NOMO-1 treated with dmso at 0.1 percent for 144 hours (cell line): ENCODE data around the gene MAP7.
"Not testable (repeated sequence)": the region's sequence is repeated elsewhere in the genome, so short reads cannot be mapped to it uniquely, and the experiment has no call there.

ENCODE experiments used
- DNase-seq: peaks from one replicate; lab custom pipeline; 2025; ENCODE audit not compliant: unreplicated experiment; lab: John Stamatoyannopoulos, UW

Gene MAP7

DNA sequence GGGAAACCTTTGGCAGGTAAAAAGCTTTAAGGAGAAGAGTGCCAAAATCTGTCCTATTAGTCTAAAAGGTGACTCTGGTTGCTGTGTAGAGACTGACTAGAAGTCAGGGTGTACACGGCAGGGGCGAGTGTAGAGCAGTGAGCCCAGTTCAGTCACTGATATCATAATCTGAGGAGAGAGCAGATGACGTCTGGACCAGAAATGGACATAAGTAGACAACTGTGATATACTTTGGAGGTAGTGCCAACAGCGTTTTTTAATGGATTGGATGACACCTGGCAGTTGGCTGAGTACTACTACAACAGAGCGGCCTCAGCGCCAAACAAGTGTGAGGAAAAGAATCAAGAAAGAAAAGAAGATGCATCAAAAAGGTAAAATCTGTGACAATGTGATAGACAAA lies 76.0 kb downstream of the MAP7 start:
- DNase-seq = no peak

DNA sequence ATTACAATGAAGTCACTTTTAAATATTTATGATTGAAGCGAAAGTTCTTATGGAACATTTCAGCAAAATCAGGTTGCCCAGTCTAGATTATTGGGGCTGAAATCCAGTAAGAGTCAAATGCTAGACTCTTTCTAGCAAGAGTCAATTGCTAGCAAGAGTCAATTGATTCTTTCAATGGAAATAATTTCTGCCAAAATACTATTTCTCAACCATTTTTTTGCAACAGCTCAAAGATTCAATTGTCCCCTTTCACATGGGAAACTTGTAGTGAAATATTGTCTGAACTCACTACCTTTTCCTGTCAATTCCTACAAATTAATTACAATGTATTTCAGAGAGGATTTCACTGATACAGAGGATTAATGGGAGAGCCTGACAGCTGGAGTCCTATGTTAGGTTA lies 78.3 kb downstream of the MAP7 start:
- DNase-seq = no peak

DNA sequence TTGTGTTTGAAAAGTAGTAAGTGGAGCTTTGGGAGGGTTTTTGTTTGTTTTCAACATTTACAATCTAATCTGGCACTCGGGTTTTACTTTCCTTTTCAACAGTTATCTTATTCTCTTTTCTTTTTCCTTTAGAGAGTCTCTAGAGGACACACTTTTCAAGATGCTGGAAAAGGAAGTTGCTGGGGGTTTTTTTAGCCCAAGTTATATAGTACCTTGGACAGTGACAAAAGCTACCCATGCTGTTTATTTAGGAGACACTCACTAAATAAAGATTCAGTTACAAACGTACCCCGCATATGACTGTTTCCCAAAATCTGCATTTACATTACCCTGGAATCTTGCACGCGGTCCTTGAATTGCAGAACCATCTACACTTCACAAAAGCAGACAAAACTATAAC lies 78.8 kb downstream of the MAP7 start:
- no peak for DNase-seq

DNA sequence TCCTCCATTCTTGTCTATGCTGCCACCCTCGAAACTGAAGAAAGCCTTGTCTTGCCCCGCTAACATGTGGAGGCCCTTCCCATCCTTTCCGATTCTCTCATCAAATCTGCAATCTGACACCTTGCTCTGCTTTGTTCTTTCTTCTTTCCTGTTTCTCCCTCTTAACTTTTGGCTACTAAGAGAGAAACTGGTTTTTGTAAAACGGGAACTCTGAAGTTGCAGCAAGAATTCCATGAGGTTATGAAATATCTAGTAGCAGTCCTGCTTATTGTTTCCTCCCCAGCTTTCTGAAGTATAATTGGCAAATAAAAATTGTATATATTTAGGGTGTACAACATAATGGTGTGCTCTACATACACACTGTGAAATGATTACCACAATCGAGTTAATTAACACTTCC lies 80.2 kb downstream of the MAP7 start:
- DNase-seq = no peak

DNA sequence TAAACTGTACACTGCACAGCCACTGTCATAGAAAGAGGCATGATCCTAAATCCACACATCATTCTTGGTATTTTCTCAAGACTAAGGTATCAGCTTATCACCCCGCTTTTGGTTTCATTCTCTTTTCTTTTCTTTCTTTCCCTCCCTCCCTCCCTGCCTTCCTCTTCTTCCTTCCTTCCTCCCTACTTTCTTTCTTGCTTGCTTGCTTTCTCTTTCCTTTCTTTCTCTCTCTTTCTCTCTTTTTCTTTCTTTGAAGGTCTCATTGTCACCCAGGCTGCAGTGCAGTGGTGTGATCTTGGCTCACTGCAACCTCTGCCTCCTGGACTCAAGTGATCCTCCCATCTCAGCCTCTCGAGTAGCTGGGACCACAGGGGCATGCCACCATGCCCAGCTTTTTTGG lies 81.1 kb downstream of the MAP7 start:
- no peak for DNase-seq

DNA sequence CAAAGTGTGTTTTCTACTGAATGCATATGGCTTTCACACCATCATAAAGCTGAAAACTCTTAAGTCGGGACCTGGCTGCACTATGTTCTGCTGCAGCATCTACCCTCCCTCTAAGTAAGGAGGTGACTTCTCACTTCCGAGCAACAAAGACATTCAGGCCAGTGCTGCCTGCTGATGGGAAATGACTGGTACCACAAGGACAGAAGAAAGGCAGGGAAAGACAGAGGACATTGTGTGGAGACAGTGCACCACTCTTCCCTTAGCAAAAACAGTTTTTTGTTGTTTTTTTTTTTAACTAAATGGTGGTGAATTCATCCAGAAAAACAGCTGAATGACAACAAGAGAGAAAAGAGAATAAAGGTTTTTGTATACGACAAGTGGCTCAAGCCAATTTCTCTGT lies 81.5 kb downstream of the MAP7 start:
- DNase-seq = no peak

DNA sequence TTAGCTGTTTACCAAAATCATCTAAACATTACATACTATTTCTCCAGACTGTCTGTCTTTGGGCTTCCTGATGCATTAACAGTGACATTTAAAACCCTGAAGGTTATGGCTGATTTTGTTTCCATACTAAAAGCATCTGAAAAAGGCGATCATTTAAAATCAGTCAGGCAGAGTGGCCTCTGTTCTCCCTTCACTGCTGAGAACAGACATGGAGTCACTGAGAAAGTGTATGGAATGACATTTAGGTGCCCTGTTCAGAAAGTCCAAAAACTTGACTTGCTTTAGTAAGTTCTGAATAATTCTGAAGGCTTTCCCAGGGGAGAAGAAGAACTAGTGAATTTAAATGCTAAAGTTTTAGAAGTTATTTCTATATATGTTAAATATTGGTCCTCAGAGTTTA lies 83.0 kb downstream of the MAP7 start:
- DNase-seq = no peak

DNA sequence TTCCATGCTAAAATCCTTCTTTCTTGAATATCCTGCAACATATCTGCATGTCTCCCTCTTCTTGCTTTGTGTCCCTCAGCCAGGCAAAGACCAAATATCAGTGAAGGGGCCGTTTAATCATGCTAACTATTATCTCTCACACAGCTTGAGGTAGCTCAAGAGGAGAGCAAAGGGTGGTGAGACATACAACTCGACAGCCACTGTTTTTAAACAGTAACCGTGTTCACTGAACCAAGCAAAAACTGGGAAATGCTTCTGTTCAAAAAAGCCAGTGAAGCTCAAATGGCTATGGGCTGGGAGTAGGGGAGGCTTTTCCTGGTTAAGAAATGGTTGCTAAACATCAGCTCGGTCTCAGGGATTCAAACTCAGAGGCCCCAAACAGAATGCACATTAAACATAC lies 83.4 kb downstream of the MAP7 start:
- DNase-seq = no peak

DNA sequence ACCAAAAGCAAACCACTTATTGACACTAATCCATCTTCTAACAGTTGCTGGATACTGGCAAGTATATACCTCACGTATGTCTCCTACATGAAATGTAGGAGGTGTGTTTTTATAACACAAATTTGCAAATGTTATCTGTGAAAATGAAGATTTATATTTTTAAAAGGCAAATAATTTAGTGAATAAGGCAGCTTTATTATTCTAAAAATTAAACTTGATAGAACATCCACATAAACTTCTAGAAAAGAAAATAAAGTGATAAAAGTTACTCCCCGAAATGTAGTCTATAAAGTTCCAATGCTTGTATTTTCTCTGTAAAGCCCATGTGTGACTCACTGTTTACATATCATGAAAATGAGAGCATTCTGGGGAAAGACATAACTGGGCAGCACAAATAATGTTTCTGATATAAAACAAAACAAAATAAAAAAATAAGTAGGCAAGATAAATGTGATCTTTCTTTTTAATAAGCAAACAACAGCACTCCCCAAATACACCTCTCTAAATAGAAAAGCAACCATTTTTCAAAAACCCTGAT lies 84.4 kb downstream of the MAP7 start:
- no peak for DNase-seq

DNA sequence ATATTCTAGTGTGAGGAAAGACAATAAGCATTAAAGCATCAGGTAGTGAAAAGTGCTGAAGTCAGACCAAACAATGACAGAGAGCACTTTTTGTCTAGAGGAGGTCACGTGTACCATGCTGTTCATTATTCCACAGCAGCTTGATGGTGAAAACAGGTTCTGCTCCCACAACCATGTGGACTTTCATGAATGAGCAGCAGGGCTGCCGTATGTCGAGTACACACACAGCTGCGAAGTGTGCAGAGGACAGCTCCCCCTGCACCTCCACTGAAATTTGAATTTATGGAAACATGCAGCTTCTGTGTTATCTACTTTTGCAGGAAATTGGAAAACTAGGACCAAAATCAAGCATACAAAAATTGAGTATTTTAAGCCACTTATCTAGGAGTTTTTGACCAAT lies 85.3 kb downstream of the MAP7 start:
- no peak for DNase-seq

DNA sequence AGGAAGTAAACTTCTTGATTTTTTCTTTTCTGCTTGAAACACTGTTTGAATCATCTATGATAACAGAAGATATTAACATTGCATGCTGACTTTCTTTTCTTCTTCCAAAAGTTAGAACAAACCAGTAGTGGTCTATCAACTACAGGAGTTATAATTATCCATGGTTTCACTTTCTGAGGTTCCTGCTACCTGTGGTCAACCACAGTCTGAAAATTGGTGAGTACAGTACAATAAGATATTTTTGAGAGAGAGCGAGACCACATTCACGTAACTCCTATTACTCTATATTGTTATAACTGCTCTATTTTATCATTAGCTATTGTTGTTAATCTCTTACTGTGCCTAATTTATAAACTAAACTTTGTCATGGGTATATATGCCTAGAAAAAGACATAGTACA lies 86.1 kb downstream of the MAP7 start:
- DNase-seq = no peak

DNA sequence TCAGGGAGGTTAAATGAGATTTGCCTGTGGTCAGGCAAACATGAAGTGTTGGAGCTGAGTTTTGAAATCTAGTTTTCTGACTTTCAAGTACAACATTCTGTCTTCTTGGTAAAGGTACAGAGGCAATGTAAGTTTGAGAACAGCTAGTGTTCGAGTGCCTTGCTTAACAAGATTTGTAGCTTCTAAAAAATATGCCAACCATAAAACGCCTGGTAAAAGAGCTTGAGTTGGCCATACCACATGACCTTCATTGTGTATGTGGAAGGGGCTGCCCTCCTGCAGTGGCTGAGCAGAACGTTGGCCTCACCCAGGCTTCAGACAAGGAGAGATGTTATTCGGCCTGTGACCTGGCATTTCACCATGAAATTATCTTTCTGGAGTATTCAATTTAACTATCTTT lies 86.5 kb downstream of the MAP7 start:
- DNase-seq = no peak

DNA sequence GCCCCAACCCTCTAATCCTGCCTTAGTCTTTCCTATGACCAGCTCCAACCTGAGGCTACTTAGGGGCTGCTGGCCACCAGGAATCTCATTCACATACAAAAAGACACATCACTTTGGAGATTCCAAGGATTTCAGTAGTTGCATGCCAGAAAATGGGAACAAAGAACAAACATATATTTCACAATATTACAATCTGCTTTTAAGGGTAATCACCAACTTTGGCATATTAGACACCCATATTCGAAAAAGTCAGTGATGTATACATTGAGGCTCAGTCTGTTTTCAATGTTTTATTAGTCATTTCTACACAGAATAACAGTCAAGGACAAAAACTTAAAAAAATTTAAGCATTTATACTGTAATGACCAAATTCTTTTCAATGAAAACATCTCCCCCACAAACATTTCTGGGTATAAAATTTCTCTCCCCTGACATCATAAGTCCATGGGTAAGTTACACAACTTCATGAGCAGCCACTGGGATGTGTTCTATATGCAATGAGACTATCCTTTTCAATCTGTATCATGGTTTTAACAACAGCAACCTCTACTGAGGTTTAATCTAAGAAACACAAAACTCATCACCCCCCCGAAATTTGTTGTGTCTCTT lies 103.5 kb downstream of the MAP7 start:
- no peak for DNase-seq

DNA sequence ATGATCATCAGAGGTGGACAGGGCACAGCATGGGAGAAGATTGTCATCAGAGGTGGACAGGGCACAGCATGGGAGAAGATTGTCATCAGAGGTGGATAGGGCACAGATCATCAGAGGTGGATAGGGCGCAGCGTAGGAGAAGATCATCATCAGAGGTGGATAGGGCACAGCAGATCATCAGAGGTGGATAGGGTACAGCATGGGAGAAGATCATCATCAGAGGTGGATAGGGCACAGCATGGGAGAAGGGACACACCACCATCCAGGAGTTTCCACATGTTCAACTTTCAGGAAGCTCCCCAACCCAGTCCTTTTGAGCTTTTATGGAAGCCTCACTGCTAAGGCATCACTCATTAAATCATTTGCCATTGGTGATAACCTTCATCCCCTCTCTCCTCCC lies 104.1 kb downstream of the MAP7 start:
- no peak for DNase-seq

DNA sequence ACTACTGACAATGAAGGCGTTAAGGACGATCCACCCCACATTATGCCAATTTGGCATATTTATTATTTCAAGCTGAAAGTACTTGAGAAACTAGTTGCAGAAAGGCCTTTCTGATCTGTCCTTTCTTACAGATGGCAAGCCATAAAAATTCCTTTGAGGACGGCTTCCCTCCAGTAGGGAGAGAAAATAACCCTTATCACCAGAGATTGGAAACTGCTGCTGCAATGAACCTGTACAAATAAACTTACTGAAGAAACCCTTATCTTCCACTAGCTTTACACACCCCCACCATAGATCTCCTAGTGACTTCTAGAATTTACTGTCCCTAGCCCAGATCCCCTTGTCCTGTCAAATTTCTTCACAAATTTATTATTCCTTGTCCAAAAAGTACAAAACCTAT lies 105.2 kb downstream of the MAP7 start:
- no peak for DNase-seq

DNA sequence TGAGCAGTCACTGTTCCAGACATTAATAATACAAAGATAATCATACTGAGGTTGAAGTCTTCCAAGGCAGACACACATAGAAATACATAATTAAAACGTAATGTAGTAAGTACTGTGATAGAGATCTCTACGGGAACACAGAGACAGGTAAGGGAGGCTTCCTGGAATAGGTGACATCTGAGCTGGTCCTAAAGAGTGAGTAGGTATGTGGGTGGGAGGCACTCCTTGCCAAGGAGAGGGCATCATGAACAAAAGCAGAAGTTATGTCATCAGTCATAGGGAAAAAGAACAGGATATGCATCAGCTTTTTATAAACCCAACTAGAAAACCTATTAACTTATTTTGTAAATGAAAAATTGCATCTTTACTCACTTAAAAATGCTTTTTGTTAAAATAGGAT lies 110.0 kb downstream of the MAP7 start:
- no peak for DNase-seq

DNA sequence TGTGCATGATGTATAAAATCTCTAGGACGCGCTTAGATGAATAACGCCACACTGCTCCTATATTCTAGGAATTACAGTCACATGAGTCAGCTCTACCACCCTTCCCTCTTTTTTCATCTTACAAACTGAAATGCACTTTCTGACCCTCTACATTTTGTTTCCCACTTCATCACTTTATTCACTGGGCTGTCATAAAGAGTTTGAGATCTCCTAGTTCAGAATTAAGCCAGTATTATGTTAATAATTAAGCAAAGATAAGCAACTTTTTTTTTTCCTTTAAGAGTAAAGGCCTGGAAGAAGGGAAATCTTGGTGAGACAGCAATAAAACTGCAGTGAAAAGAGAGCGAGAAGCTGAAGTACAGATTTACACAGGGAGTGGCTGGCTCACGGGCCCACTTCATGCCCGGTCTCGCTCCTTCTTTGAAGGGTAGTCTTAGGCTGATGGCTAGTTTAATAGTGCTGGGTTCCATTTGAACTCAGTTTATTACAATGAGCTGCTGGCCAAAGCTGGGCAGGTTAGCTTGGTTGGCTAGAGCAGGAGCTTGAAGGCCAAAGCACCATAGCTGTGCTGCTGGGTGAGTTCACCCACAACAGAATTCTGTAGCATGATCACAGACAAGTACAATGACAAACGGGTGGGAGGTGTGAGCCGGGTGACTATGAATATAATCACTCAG lies 110.6 kb downstream of the MAP7 start:
- no peak for DNase-seq

DNA sequence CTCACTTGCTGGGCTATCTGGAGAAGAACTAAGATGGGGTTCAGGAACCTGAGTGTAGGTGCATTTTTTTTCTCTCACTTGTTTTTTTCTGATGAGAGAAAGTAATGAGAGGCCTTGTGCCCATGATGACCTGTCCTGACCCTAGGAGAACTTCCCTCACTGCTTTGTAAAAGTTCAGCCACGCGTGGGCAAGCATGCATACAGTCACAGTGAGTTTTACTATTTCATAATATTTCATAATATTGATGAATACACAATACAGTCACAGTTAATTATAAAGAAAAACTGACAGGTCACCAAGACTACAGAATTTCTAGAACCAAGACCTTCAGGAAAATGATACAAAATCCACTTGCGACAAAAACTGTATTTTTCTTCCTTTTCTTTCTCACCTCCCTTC lies 111.8 kb downstream of the MAP7 start:
- DNase-seq = no peak

DNA sequence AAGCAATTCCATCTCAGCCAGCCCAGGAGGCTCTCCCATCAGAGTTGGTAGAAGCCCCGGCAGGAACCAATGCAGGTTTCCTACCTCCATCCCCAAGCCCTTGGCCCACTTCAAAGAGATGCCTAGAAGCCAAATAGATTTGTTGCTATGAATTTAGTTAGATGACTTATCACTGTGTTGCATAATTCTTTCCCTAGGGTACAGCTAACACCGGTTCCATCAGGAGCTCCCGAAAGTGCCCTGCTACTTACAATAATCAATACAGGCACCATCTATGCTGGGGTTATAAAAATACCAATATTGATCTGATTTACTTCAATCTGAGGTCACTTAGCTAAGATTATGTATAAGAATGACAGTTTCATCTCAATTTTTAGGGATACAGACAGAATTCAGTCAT lies 113.0 kb downstream of the MAP7 start:
- no peak for DNase-seq

DNA sequence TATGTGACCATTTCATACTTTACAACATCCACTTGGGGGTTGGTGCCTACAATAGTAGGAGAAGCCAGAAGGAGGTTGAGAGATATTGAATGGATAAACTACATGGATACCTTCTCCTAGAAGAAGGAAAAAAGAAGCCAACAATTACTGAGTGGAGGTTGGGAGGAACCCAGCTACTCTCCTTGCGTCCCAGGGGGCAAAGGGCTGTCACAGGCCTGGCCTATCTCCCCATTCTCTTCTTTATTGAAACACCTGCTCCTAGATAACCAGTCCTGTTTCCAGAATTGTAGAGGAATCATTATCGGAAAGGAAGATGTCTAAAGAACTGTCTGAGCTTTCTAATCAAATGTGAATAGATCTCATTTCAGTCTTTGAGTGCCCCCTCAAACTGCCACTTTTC lies 115.1 kb downstream of the MAP7 start:
- no peak for DNase-seq

DNA sequence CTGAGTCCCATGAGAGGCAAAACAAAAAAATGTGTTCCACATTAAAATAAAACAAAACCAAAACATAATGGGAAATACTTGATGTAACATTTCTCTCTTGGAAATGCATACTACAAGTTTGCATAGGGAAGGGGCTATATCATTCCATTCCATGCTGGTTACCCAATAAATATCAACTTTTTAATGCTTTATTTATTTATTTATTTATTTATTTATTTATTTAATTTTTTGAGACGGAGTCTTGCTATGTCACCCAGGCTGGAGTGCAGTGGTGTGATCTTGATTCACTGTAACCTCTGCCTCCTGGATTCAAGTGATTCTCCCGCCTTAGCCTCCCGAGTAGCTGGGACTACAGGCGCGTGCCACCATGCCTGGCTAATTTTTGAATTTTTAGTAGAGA lies 118.9 kb downstream of the MAP7 start:
- not testable (repeated sequence) for DNase-seq

DNA sequence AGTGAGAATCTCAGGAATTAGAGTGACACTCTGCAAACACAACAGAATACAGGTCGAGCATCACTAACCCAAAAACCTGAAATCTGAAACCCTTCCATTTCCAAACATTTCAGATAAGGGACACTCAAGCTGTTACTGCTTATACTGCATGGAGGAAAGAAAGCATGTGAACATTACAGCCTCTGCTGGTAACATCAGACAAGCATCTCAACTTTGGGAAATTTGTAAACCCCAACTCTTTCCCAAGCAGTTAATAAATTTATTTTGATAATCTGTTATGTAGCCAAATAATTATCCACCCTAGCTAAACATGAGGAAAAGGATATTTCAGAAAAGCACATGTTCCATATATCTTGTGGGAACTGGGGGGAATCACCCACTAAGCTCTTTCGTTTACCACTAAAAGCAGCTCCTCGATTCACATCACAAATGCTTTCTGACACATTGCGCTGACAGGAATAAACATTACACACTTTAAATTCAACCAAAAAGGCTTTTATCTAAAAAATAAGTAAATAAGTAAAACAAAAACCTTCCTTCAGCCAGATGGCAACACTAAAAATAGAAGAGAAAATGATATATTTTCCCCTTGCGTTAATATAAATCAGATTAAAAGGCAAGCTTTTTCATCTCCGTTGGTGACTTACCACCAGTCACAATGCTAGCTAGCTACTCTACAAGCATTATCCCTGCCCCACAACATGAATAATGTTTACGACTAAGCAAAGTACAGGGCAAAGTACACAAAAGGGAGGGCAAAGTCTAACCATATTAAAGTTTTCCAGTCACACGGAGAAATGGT lies 120.8 kb downstream of the MAP7 start:
- no peak for DNase-seq
